Measurements from ENCODE around the gene TAB2. TPM values are rescaled to one million over a fixed set of nuclear protein-coding genes. Genes with fewer than 3 reads are reported as not detected.
"Not testable (repeated sequence)": the region's sequence is repeated elsewhere in the genome, so short reads cannot be mapped to it uniquely, and the experiment has no call there.

The TAB2 gene
- total and polyA plus RNA-seq, 2 donors (not counting 1 experiment from before 2014, with no cell fraction given): 31.6 to 88.5 TPM

- TF ChIP-seq EZH2 (IDR thresholded peaks at IDR 0.05; ENCODE audit: borderline replicate concordance, insufficient read depth, low read depth, low read length, poor library complexity, severe bottlenecking) (no peak), CTCF (IDR thresholded peaks at IDR 0.05) (no peak)
- Histone ChIP-seq H3K79me2 (ENCODE audit: control insufficient read depth, insufficient read depth, low read length) (peaks cover 3% of the 10 kb centered on the region), H3K9me3 (ENCODE audit: control extremely low read depth in 1 of 3, control insufficient read depth in 2 of 3, insufficient read depth in 1 of 3, low read length in 2 of 3) (peaks cover 0 to 5% (median 0%) of the 10 kb centered on the region in 3 donors), H3K27ac (ENCODE audit: low read length in 2 of 2) (no peak overlapping the region), H2AFZ (ENCODE audit: insufficient read depth, low read depth, low read length, poor library complexity, severe bottlenecking) (no peak overlapping the region), H3K4me3 (ENCODE audit: control extremely low read depth in 1 of 5, extremely low read depth in 1 of 5, insufficient read depth in 1 of 5, low read depth in 2 of 5, low read length in 4 of 5) (no peak overlapping the region), H3K27me3 (replicated peaks in 1 of 4; ENCODE audit: control extremely low read depth in 1 of 4, control insufficient read depth in 3 of 4, insufficient read depth in 4 of 4, low read length in 3 of 4) (no peaks in the 10 kb centered on the region), H3K36me3 (replicated peaks in 1 of 2; ENCODE audit: control extremely low read depth in 1 of 2, control insufficient read depth in 1 of 2, extremely low read depth in 1 of 2, insufficient read depth in 2 of 2, low read length in 1 of 2) (peaks cover 0 to 8% of the 10 kb centered on the region in 2 experiments), H3K4me2 (replicated peaks; ENCODE audit: low read depth, low read length, poor library complexity, severe bottlenecking) (no peak overlapping the region), H3K9ac (ENCODE audit: low read length) (no peak overlapping the region), H4K20me1 (ENCODE audit: control insufficient read depth, insufficient read depth, low read length, poor library complexity, severe bottlenecking) (peaks cover 3% of the 10 kb centered on the region), H3K4me1 (ENCODE audit: control insufficient read depth in 2 of 2, insufficient read depth in 2 of 2, low read length in 2 of 2) (peaks cover 4 to 6% of the 10 kb centered on the region in 2 donors)
- Mint-ChIP-seq H3K4me3 (no peak overlapping the region), H3K4me1 (peaks cover 19% of the 10 kb centered on the region), H3K27me3 (no peaks in the 10 kb centered on the region), H3K27ac (peak overlapping the region; percentile 32), H3K9me3 (ENCODE audit: insufficient read depth) (no peaks in the 10 kb centered on the region)
- ATAC-seq (ENCODE audit: low read depth) (no peak), DNase-seq (no peak)
- CTCF ChIA-PET: interaction anchor here (1.5 kb wide), 1 partner anchor 10 kb away, joined by 5 read pairs; no protein-coding TSS in a partner anchor
- intact Hi-C loops (cut with micrococcal nuclease): no loop called here
- POLR2A ChIA-PET: no interaction called here
- 96% methylated on average over 7 of the region's 8 CpGs for WGBS (ENCODE audit: insufficient coverage)
These were observed 126.1 kb downstream of the TAB2 start for GRCh38 chr6:149443411-149444181.

GRCh38 chr6:149444360-149445094 is 127.0 kb downstream of the TAB2 start:
- H3K27me3 Mint-ChIP-seq; H2AFZ ChIP-seq (ENCODE audit: insufficient read depth, low read depth, low read length, poor library complexity, severe bottlenecking); H3K4me1 ChIP-seq (ENCODE audit: control insufficient read depth in 2 of 2, insufficient read depth in 2 of 2, low read length in 2 of 2); ATAC-seq (ENCODE audit: low read depth); H3K9me3 ChIP-seq (ENCODE audit: control extremely low read depth in 1 of 3, control insufficient read depth in 2 of 3, insufficient read depth in 1 of 3, low read length in 2 of 3); H3K9ac ChIP-seq (ENCODE audit: low read length); H3K4me3 ChIP-seq (ENCODE audit: control extremely low read depth in 1 of 5, extremely low read depth in 1 of 5, insufficient read depth in 1 of 5, low read depth in 2 of 5, low read length in 4 of 5); H3K79me2 ChIP-seq (ENCODE audit: control insufficient read depth, insufficient read depth, low read length); H3K9me3 Mint-ChIP-seq (ENCODE audit: insufficient read depth); H4K20me1 ChIP-seq (ENCODE audit: control insufficient read depth, insufficient read depth, low read length, poor library complexity, severe bottlenecking); intact Hi-C loops (cut with micrococcal nuclease); H3K4me3 Mint-ChIP-seq; DNase-seq; H3K27me3 ChIP-seq (replicated peaks in 1 of 4; ENCODE audit: control extremely low read depth in 1 of 4, control insufficient read depth in 3 of 4, insufficient read depth in 4 of 4, low read length in 3 of 4); H3K4me2 ChIP-seq (replicated peaks; ENCODE audit: low read depth, low read length, poor library complexity, severe bottlenecking); H3K27ac ChIP-seq (ENCODE audit: low read length in 2 of 2): not testable (repeated sequence)
- Mint-ChIP-seq H3K27ac (peak overlapping the region; percentile 65), H3K4me1 (peaks cover 10% of the 10 kb centered on the region)
- POLR2A ChIA-PET: interaction anchor here (1.2 kb wide), 1 partner anchor 13 kb away, joined by 3 read pairs; no protein-coding TSS in a partner anchor
- CTCF ChIA-PET: interaction anchor here (1.8 to 3.3 kb wide), 2 partner anchors 13 to 72 kb away, joined by 11 to 14 read pairs; no protein-coding TSS in a partner anchor
- 100% methylated on average over 1 of the region's 3 CpGs for WGBS (ENCODE audit: insufficient coverage)
- H3K36me3 ChIP-seq (replicated peaks in 1 of 2; ENCODE audit: control extremely low read depth in 1 of 2, control insufficient read depth in 1 of 2, extremely low read depth in 1 of 2, insufficient read depth in 2 of 2, low read length in 1 of 2): peaks cover 0 to 15% of the 10 kb centered on the region in 2 experiments
